GM21360 (cell line): Measurements from ENCODE around the gene NF2.

Source experiments
- ATAC-seq: cut with Tn5 transposase; IDR thresholded peaks from one replicate; pipeline ENCODE4 v1.9.1; 2021; ENCODE audit warnings: mild to moderate bottlenecking, moderate library complexity; ENCODE audit not compliant: unreplicated experiment

Gene NF2

GRCh38 chr22:29738118-29738815 is 134.8 kb downstream of the NF2 start:
- ATAC-seq, result no peak

GRCh38 chr22:29739346-29739875 is 136.0 kb downstream of the NF2 start:
- ATAC-seq, result no peak

GRCh38 chr22:29740216-29740615 is 136.8 kb downstream of the NF2 start:
- no peak for ATAC-seq

- no peak for ATAC-seq
Observed at GRCh38 chr22:29741926-29742325, 138.5 kb downstream of the NF2 start.

- no peak for ATAC-seq
Observed at GRCh38 chr22:29742326-29742725, 138.9 kb downstream of the NF2 start.

GRCh38 chr22:29744902-29745301 is 141.5 kb downstream of the NF2 start:
- no peak for ATAC-seq

- no peak for ATAC-seq
Observed at GRCh38 chr22:29747832-29748231, 144.4 kb downstream of the NF2 start.
